ENCODE results near the gene ANKRD44. TPM values are rescaled to one million over a fixed set of nuclear protein-coding genes. Genes with fewer than 3 reads are reported as not detected.

ANKRD44 gene
- total RNA-seq, 1 donor, result 29.2 TPM

- no peak for DNase-seq (ENCODE audit: low read depth)
- no peak for TF ChIP-seq CTCF (IDR thresholded peaks at IDR 0.05; ENCODE audit: insufficient read depth, low read length)
- no peak overlapping the region for H3K4me3 ChIP-seq (ENCODE audit: low read depth, low read length)
Measured at GRCh38 chr2:197146995-197147394, 163.6 kb downstream of the ANKRD44 start.

GRCh38 chr2:197145471-197146056, 165.0 kb downstream of the ANKRD44 start:
- DNase-seq (ENCODE audit: low read depth), result no peak
- H3K4me3 ChIP-seq (ENCODE audit: low read depth, low read length), result no peak overlapping the region
- no peak for TF ChIP-seq CTCF (IDR thresholded peaks at IDR 0.05; ENCODE audit: insufficient read depth, low read length)

GRCh38 chr2:197144183-197144582, 166.4 kb downstream of the ANKRD44 start:
- no peak overlapping the region for H3K4me3 ChIP-seq (ENCODE audit: low read depth, low read length)
- DNase-seq (ENCODE audit: low read depth), result no peak
- TF ChIP-seq CTCF (IDR thresholded peaks at IDR 0.05; ENCODE audit: insufficient read depth, low read length), result no peak

GRCh38 chr2:197141702-197142473, 168.7 kb downstream of the ANKRD44 start:
- no peak for TF ChIP-seq CTCF (IDR thresholded peaks at IDR 0.05; ENCODE audit: insufficient read depth, low read length)
- DNase-seq (ENCODE audit: low read depth), result no peak
- H3K4me3 ChIP-seq (ENCODE audit: low read depth, low read length), result no peak overlapping the region

GRCh38 chr2:197140045-197140444, 170.5 kb downstream of the ANKRD44 start:
- no peak for TF ChIP-seq CTCF (IDR thresholded peaks at IDR 0.05; ENCODE audit: insufficient read depth, low read length)
- H3K4me3 ChIP-seq (ENCODE audit: low read depth, low read length), result no peak overlapping the region
- DNase-seq (ENCODE audit: low read depth), result no peak

- DNase-seq (ENCODE audit: low read depth), result no peak
- H3K4me3 ChIP-seq (ENCODE audit: low read depth, low read length), result no peak overlapping the region
- TF ChIP-seq CTCF (IDR thresholded peaks at IDR 0.05; ENCODE audit: insufficient read depth, low read length), result no peak
Measured at GRCh38 chr2:197138506-197138905, 172.1 kb downstream of the ANKRD44 start.

Data from fibroblast of the aortic adventitia (primary cell).